ENCODE measurements around the gene TCF15.

The TCF15 gene

DNA sequence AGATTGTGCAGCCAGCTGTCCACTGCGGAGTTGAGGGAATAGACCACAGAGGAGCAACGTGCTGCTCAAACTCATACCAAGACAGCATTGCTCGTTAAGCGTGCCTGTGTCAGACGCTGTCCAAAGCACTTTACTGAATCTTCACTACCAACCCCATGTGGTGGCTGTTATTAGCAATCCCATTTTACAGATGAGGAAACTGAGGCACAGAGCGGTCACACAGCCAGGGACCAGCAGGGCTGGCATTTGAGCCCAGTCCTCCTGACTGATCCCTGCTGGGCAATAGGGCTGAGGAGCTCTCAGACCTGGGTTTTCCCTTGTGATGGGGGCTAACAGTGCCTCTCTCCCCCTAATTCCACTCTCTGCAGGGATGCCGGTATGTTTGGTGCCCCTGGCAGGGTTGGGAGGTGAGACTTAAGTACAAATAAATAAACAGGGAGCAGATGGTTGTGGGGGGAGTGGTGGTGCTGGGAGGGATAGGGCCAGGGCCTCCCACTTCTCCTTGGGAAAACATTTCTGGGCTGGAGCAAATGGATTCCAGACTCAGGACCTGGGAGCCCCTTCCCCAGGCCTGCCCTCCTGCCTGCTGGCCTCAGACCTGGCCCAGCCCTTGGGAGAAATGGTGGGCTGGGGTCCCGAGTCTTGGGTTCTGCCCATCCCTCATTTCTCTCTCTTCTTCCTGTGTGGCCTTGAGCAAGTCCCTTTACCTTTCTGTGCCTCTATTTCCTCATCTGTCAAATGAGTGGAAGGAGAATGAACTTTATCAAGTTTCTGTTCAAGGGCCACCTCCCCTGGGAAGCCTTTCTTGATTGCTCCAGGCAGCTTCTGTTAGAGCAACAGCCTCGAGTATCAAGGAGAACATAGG is 25.2 kb upstream of the TCF15 start:
- DNase-seq = no peak
- no peak overlapping the region for H3K27ac Mint-ChIP-seq
- H3K9me3 Mint-ChIP-seq = no peaks in the 10 kb centered on the region
- H3K36me3 Mint-ChIP-seq = no peaks in the 10 kb centered on the region
- no peak overlapping the region for H3K4me3 Mint-ChIP-seq
- H3K4me1 Mint-ChIP-seq = no peaks in the 10 kb centered on the region
- ATAC-seq (replicated peaks) = no peak
- peaks cover 12 to 23% of the 10 kb centered on the region in 2 donors for H3K27me3 Mint-ChIP-seq

DNA sequence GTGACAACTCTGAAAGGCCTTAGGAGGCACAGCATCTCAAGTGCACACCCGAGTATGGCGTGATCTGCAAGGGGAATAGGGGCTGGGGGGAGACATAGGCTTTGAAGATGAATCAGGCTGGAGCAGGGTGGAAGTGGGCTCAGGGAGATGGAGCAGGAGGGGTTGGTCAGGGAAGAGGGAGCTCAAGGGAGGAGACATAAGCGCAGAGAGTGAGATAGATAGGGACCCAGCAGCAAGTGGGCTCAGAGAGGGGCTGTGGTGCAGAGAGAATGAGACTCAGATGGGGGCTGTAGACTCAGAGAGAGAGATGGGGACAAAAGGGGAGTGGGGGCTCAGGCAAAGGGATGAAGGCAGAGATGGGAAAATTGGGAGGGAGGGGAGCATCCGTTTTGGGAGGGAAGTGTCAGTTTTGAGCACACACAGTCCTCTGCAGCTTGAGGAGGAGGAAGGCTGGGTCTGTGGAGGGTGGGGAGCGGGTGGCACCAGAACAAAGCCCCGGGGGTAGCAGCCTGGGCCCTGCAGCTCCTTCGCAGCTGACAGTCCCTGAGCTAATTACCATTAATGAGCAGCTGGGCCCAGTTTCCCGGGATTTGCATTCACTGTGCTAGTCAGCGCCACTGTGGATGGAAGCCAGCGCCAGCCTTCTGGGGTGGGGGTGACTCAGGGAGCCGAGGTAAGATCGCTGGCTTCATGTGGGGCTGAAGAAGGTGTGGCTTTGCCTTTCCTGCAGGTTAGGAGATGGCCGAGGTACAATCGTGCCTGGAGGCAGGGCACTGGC is 24.2 kb upstream of the TCF15 start:
- ATAC-seq (replicated peaks) (no peak), DNase-seq (no peak)
- H3K9me3 Mint-ChIP-seq = no peaks in the 10 kb centered on the region
- no peaks in the 10 kb centered on the region for H3K4me1 Mint-ChIP-seq
- H3K36me3 Mint-ChIP-seq = no peaks in the 10 kb centered on the region
- no peak overlapping the region for H3K27ac Mint-ChIP-seq
- H3K27me3 Mint-ChIP-seq = peaks cover 17 to 27% of the 10 kb centered on the region in 2 donors
- no peak overlapping the region for H3K4me3 Mint-ChIP-seq

DNA sequence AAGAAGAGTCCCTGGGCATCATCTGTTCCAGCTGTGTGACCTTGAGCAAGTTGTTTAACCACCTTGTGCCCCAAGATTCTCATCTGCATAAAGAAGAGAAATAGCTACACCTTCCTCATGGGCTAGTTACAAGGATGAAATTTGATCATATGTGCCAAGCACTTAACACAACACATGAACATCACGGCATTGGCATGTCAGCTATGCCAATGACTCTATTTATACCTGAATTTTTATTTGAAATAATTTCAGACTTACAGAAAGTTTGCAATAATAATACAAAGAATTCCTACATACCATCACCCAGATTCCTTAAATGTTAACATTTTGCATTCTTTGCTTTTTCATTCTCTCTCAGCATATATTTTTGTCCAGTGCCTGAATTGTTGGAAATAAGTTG is 21.0 kb upstream of the TCF15 start:
- Mint-ChIP-seq H3K4me3 (no peak overlapping the region), H3K9me3 (no peaks in the 10 kb centered on the region), H3K27me3 (peaks cover 14 to 22% of the 10 kb centered on the region in 2 donors), H3K27ac (no peak overlapping the region), H3K36me3 (no peaks in the 10 kb centered on the region), H3K4me1 (no peaks in the 10 kb centered on the region)
- DNase-seq (no peak), ATAC-seq (replicated peaks) (no peak)

DNA sequence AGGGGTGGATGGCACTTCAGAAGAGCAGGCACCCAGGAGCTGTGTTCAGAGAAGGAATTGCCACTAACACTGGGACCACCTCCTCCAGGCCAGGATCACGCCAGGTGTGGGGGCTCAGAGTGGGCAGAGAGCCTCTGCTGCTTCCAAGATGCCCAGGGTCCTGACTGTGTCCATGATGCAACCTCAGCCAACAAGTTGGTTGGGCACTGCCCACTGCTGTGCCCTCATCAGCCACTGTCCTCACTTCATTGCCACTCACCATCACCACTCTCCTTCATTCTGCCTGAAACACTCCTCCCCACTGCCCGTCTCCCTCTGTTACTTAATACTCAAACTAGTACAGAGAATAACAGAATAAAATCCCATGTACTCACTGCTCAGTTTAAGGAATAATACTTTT is 16.5 kb upstream of the TCF15 start:
- H3K36me3 Mint-ChIP-seq = no peaks in the 10 kb centered on the region
- H3K4me3 Mint-ChIP-seq = no peak overlapping the region
- no peak overlapping the region for H3K27ac Mint-ChIP-seq
- H3K4me1 Mint-ChIP-seq = no peaks in the 10 kb centered on the region
- H3K9me3 Mint-ChIP-seq = peaks cover 1 to 5% of the 10 kb centered on the region in 2 donors
- DNase-seq (no peak), ATAC-seq (replicated peaks) (no peak)
- peaks cover 31% of the 10 kb centered on the region in 2 donors for H3K27me3 Mint-ChIP-seq

DNA sequence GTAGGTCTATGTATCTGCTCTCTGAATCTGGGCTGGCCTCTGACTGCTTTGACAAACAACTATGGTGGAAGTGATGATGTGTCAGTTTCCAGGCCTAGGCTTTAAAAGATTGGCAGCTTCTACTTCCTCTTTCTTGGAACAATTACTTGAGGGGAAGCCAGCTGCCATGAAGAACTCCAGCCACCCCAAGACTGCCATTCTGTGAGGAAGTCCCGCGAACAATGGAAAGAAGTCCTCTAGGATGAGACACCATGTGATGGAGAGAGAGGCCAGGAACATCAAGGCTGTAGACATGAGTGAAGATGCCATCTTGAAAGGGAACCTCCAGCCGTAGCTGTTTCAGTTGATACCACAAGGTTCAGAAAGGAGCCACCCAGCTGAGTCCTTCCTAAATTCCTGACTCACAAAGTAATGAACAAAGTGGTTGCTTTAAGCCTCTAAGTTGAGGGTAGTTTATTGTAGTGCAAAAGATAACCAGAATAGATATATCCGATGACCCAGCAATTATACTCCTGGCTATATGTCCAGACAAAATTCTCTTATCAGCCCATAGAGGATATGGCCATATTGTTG is 15.3 kb upstream of the TCF15 start:
- DNase-seq (no peak), ATAC-seq (replicated peaks) (no peak)
- H3K4me1 Mint-ChIP-seq = no peaks in the 10 kb centered on the region
- H3K4me3 Mint-ChIP-seq = no peak overlapping the region
- H3K36me3 Mint-ChIP-seq = no peaks in the 10 kb centered on the region
- peaks cover 39 to 43% of the 10 kb centered on the region in 2 donors for H3K27me3 Mint-ChIP-seq
- no peak overlapping the region for H3K27ac Mint-ChIP-seq
- H3K9me3 Mint-ChIP-seq = peaks cover 1 to 5% of the 10 kb centered on the region in 2 donors

DNA sequence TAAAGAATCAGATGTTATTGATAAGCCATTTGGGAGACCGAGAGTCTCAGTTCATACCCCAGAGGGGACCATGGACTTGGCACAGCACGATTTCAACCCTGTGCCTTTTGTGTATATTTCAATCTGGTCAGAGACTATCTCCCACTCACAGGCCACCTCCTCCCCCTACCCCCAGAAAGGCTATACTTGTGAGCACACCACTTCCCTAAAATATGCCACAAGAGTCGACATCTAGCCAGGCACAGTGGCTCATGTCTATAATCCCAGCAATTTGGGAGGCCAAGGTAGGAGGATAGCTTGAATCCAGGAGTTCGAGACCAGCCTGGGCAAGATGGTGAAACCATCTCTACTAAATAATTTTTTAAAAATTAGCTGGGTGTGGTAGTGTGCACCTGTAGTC is 13.6 kb upstream of the TCF15 start:
- no peak for DNase-seq
- no peak overlapping the region for H3K4me3 Mint-ChIP-seq
- ATAC-seq (replicated peaks) = no peak
- H3K27me3 Mint-ChIP-seq = peaks cover 49 to 54% of the 10 kb centered on the region in 2 donors
- peaks cover 1 to 5% of the 10 kb centered on the region in 2 donors for H3K9me3 Mint-ChIP-seq
- H3K27ac Mint-ChIP-seq = no peak overlapping the region
- H3K4me1 Mint-ChIP-seq = no peaks in the 10 kb centered on the region
- H3K36me3 Mint-ChIP-seq = no peaks in the 10 kb centered on the region

DNA sequence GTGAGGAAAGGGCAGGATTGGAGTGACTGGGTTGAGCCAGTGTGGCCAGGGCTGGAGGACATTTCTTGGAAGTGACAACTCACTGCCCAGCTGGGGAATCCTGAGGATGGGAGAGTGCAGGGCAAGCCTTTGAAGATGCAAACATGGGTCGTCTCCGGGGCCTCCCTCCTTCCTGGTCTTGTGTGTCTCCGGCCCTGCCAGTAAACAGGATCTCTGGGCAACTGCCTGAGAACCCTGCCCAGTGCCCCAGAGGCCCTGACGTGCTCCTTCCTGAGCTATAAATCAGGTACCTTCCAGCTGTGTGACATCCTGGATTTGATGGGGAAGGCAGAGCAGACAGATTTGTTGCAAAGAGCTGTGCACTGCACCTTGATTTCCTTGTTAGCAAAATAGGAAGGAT is 12.9 kb upstream of the TCF15 start:
- Mint-ChIP-seq H3K9me3 (peaks cover 3 to 7% of the 10 kb centered on the region in 2 donors), H3K27ac (no peak overlapping the region), H3K4me3 (no peak overlapping the region), H3K4me1 (no peaks in the 10 kb centered on the region), H3K27me3 (peaks cover 50 to 54% of the 10 kb centered on the region in 2 donors), H3K36me3 (no peaks in the 10 kb centered on the region)
- ATAC-seq (replicated peaks) = no peak
- no peak for DNase-seq

DNA sequence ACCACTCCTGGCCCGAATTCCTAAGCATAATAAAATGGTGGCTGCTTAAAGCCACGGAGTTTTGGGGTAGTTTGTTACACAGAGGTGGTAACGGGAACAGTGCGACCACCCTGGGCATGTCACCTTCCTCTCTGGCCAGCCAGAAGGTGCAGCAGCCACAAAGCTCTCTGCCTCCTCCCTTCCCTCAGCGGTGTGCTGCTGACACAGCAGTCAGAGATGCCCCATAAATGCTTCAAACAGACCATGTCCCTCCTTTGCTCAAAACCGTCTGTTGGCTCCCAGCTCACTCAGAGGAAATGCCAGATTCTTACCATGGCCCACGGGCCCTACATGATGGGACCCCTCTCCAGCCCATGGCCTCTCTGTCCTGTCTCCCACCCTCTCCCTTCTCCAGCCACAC is 12.1 kb upstream of the TCF15 start:
- Mint-ChIP-seq H3K4me1 (no peaks in the 10 kb centered on the region), H3K27ac (no peak overlapping the region), H3K4me3 (no peak overlapping the region), H3K36me3 (peaks cover 2 to 4% of the 10 kb centered on the region in 2 donors), H3K27me3 (peaks cover 55 to 63% of the 10 kb centered on the region in 2 donors), H3K9me3 (peaks cover 8 to 15% of the 10 kb centered on the region in 2 donors)
- no peak for DNase-seq
- no peak for ATAC-seq (replicated peaks)

DNA sequence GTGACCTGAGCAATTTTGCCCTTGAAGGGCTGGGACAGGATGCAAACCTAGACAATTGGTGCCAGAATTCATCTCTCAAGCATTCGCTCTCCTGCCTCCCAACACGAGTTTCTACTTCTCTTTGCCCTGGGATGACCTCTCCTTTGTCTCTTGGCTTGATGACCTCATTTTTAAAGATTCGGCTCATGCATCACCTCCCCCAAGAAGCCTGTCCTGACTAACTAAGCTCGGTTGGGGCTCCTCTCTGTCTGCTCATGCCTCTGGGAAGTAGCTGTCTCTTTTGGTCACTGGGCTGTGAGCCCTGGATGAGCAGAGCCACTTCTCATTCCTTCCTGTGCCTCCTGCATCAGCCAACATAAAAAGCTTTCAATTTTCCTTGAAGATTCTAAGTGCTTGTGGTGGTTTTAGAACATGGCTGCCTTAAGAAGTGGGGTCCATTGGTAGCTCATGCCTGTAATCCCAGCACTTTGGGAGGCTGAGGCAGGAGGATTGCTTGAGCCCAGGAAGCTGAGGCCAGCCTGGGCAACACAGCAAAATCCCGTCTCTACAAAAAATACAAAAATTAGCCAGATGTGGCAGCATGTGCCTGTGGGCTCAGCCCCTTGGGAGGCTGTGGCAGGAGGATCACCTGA is 11.1 kb upstream of the TCF15 start:
- peaks cover 55 to 63% of the 10 kb centered on the region in 2 donors for H3K27me3 Mint-ChIP-seq
- no peak overlapping the region for H3K4me3 Mint-ChIP-seq
- H3K36me3 Mint-ChIP-seq = peaks cover 2 to 4% of the 10 kb centered on the region in 2 donors
- DNase-seq (no peak), ATAC-seq (replicated peaks) (no peak)
- peaks cover 8 to 15% of the 10 kb centered on the region in 2 donors for H3K9me3 Mint-ChIP-seq
- H3K27ac Mint-ChIP-seq = no peak overlapping the region
- no peaks in the 10 kb centered on the region for H3K4me1 Mint-ChIP-seq

DNA sequence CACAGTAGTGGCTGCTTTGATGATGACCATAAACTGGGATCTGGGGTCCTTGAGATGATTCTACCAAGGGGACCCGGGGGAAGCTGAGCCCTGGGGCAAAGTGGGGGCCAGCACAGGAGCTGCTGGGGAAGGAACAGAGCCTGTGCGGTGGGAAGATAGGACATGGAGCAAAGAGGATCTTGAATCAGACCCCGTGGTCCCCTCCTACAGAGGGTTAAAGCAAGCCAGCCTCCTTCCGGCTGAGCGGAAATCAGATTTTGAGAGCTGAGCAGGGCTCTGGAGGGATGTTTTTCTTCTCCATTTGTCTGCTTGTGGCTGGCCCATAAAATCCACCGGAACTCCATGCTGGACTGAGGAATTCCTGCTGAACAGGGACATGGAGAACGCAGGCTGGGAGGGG is 10.1 kb upstream of the TCF15 start:
- Mint-ChIP-seq H3K4me1 (peaks cover 2 to 6% of the 10 kb centered on the region in 2 donors), H3K27me3 (peaks cover 55 to 68% of the 10 kb centered on the region in 2 donors), H3K36me3 (peaks cover 2 to 4% of the 10 kb centered on the region in 2 donors), H3K4me3 (no peak overlapping the region), H3K9me3 (peaks cover 6 to 15% of the 10 kb centered on the region in 2 donors), H3K27ac (no peak overlapping the region)
- DNase-seq (no peak), ATAC-seq (replicated peaks) (no peak)

DNA sequence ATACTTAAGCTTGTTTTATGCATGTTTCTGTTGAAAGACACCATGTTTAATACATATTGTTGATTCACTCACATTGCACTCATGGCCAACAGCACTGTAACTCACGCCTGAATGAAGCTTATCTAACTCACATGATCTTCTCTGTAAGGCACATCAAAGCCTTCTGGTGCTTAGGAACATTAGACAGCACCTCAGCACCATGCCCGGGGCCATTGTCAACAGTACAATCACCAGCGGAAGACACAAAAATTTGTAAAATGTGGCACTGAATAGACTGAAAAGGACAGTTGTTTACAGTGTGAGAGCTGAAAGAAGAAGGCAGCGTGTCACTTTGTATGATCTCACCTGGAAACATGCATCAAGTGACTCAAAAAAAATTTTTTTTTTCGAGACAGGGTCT is 8.9 kb upstream of the TCF15 start:
- Mint-ChIP-seq H3K4me3 (no peak overlapping the region), H3K4me1 (peaks cover 2 to 6% of the 10 kb centered on the region in 2 donors), H3K9me3 (peaks cover 6 to 10% of the 10 kb centered on the region in 2 donors), H3K36me3 (peaks cover 2 to 4% of the 10 kb centered on the region in 2 donors), H3K27ac (no peak overlapping the region), H3K27me3 (peaks cover 54 to 77% of the 10 kb centered on the region in 2 donors)
- ATAC-seq (replicated peaks) (no peak), DNase-seq (no peak)

DNA sequence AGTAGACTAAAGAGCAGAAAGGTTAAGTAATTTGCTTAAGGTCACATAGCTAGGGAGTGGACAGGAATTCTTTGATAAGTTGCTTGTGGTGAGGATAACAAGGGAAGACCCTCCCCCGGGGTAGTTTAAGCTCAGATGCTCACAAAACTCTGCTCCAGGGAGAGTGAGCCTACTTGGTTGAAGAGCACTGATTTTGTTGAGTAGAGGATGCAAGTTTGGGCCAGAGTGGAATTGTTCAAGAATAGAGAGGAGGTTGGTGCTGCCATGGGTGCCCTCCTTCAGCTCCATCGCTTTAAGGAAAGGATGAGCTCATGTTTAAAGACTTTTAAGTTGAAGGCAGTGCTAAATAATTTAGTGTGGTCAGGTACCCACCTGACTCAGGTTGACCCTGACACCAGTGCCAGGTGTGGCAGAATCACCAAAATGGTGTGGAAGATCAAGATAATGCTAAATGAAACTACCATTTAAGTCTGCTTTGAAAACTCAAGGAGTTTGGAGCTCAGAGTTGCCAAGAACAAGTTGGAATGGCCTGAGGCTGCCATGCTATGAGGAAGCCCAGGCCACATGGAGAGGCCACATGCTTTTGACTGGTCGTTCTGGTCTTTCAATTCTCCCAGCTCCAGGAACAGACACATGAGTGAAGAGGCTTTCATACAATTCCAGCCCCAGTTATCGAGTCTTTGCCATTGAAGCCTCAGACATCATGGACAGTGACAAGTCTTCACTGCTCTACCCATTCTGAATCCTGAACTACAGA is 8.0 kb upstream of the TCF15 start:
- peaks cover 2 to 6% of the 10 kb centered on the region in 2 donors for H3K4me1 Mint-ChIP-seq
- H3K27ac Mint-ChIP-seq = no peak overlapping the region
- H3K9me3 Mint-ChIP-seq = peaks cover 6 to 10% of the 10 kb centered on the region in 2 donors
- no peak for ATAC-seq (replicated peaks)
- peaks cover 59 to 82% of the 10 kb centered on the region in 2 donors for H3K27me3 Mint-ChIP-seq
- no peak overlapping the region for H3K4me3 Mint-ChIP-seq
- peaks cover 2 to 4% of the 10 kb centered on the region in 2 donors for H3K36me3 Mint-ChIP-seq
- no peak for DNase-seq

DNA sequence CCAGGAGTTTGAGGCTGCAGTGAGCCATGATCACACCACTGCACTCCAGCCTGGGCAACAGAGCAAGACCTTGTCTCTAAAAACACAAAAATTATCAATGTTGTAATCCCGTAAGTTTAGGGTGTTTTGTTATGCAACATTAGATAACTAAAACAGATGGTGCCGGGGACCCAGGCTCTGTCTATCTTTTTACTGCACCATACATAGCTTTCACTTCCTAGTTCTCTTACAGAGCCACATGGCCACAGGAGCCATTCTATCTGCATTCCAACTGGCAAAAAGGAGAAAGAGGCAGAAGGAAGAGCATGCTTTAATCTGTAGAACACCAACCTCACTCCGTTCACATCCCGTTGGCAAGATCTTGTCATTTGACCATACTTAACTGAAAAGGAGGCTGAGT is 5.4 kb upstream of the TCF15 start:
- ATAC-seq (replicated peaks) (no peak), DNase-seq (no peak)
- peaks cover 6 to 10% of the 10 kb centered on the region in 2 donors for H3K9me3 Mint-ChIP-seq
- H3K27me3 Mint-ChIP-seq = peaks cover 57 to 81% of the 10 kb centered on the region in 2 donors
- peaks cover 5 to 16% of the 10 kb centered on the region in 2 donors for H3K4me1 Mint-ChIP-seq
- H3K27ac Mint-ChIP-seq = no peak overlapping the region
- no peak overlapping the region for H3K4me3 Mint-ChIP-seq
- peaks cover 2 to 4% of the 10 kb centered on the region in 2 donors for H3K36me3 Mint-ChIP-seq
